Gastrocnemius medialis (tissue), 4 donors: ENCODE data around the gene HCFC2.

Experiments used
- CTCF ChIP-seq, 5 experiments: fragments of 450-650 bp in 3 of 5; fragments of 200-600 bp in 2 of 5; sonication (generic) in 2 of 5; IDR thresholded peaks in 4 of 5; conservative IDR thresholded peaks in 1 of 5; 1 replicate in 4 of 5; 2 replicates in 1 of 5; pipeline ENCODE4 v1.5.1; 2016 to 2019; ENCODE audit warnings: antibody characterized with exemption in 5 of 5, mild to moderate bottlenecking in 3 of 5, moderate library complexity in 3 of 5
- POLR2A ChIP-seq, 2 donors: fragments of 450-650 bp; IDR thresholded peaks; one replicate each; pipeline ENCODE4 v1.6.1; 2017; ENCODE audit warnings: antibody characterized with exemption in 2 of 2, mild to moderate bottlenecking in 2 of 2, moderate library complexity in 2 of 2

GRCh38 chr12:104154806-104155205 lies 90.5 kb downstream of the HCFC2 start:
- TF ChIP-seq CTCF (IDR thresholded peaks at IDR 0.05 in 4 of 5, conservative IDR thresholded peaks at IDR 0.05 in 1 of 5) (no peak), POLR2A (IDR thresholded peaks at IDR 0.05) (no peak)
